Osteoblast (primary cell): ENCODE results near the gene CHTOP. TPM values are rescaled to one million over a fixed set of nuclear protein-coding genes. Genes with fewer than 3 reads are reported as not detected.

Experiments
- DNase-seq: peaks from one replicate; pipeline ENCODE4 v3.0.0; 2011; ENCODE audit warnings: low spot score, mixed read lengths; ENCODE audit not compliant: insufficient read length; ENCODE audit errors: missing footprints
- H2AFZ ChIP-seq: 2 replicates; pipeline ENCODE4 v1.6.0; 2011; ENCODE audit warnings: mild to moderate bottlenecking, low read length
- H3K27ac ChIP-seq: 2 replicates; pipeline ENCODE4 v1.5.1; 2011; ENCODE audit warnings: mild to moderate bottlenecking, low read depth, low read length, moderate library complexity
- H3K27me3 ChIP-seq: 2 replicates; pipeline ENCODE4 v1.6.0; 2012; ENCODE audit warnings: mild to moderate bottlenecking, control low read depth, inconsistent platforms, low read length, moderate library complexity; ENCODE audit not compliant: insufficient read depth
- H3K36me3 ChIP-seq: 2 replicates; pipeline ENCODE4 v1.5.1; 2011; ENCODE audit warnings: mild to moderate bottlenecking, low read length, control low read depth, moderate library complexity; ENCODE audit not compliant: insufficient read depth
- H3K4me1 ChIP-seq: 2 replicates; pipeline ENCODE4 v1.5.1; 2011; ENCODE audit warnings: mild to moderate bottlenecking, low read length, control low read depth, moderate library complexity; ENCODE audit not compliant: insufficient read depth
- H3K4me2 ChIP-seq: 2 replicates; pipeline ENCODE4 v1.6.0; 2011; ENCODE audit warnings: mild to moderate bottlenecking, low read length; ENCODE audit not compliant: insufficient read depth
- H3K4me3 ChIP-seq: fragments of 200-600 bp; sonication (generic); 3 replicates; pipeline ENCODE4 v1.5.1; 2012; ENCODE audit warnings: mild to moderate bottlenecking, low read length, inconsistent platforms; ENCODE audit not compliant: insufficient read depth
- H3K79me2 ChIP-seq: 2 replicates; pipeline ENCODE4 v1.6.0; 2012; ENCODE audit warnings: mild to moderate bottlenecking, low read length, control low read depth, inconsistent platforms; ENCODE audit not compliant: insufficient read depth
- H3K9me3 ChIP-seq: 2 replicates; pipeline ENCODE4 v1.5.1; 2011; ENCODE audit warnings: low read depth, low read length, control low read depth
- H4K20me1 ChIP-seq: 2 replicates; pipeline ENCODE4 v1.6.0; 2012; ENCODE audit warnings: mild to moderate bottlenecking, low read length, control low read depth; ENCODE audit not compliant: insufficient read depth
- total RNA-seq: library from RNA; depleted of rRNA; stranded (reverse); fragments of >200 nt; gene quantifications from 2 replicates; pipeline ENCODE4 v1.2.3, GENCODE V29; 2012
- TF ChIP-seq, protein P1 (sequence below): IDR thresholded peaks from 2 replicates; pipeline ENCODE4 v1.5.1; 2011; ENCODE audit warnings: mild to moderate bottlenecking, low read depth, low read length, moderate library complexity; ENCODE audit errors: extremely low read depth

Gene CHTOP
- total RNA-seq, 1 donor: 40.9 TPM

GRCh38 chr1:153588482-153588881, 45.4 kb upstream of the CHTOP start:
- no peaks in the 10 kb centered on the region for H4K20me1 ChIP-seq
- H3K4me1 ChIP-seq: peaks cover 9% of the 10 kb centered on the region
- no peak overlapping the region for H2AFZ ChIP-seq
- no peak for DNase-seq
- no peaks in the 10 kb centered on the region for H3K36me3 ChIP-seq
- no peak overlapping the region for H3K4me2 ChIP-seq
- H3K79me2 ChIP-seq: no peaks in the 10 kb centered on the region
- H3K4me3 ChIP-seq: no peak overlapping the region
- TF ChIP-seq, protein P1, sequence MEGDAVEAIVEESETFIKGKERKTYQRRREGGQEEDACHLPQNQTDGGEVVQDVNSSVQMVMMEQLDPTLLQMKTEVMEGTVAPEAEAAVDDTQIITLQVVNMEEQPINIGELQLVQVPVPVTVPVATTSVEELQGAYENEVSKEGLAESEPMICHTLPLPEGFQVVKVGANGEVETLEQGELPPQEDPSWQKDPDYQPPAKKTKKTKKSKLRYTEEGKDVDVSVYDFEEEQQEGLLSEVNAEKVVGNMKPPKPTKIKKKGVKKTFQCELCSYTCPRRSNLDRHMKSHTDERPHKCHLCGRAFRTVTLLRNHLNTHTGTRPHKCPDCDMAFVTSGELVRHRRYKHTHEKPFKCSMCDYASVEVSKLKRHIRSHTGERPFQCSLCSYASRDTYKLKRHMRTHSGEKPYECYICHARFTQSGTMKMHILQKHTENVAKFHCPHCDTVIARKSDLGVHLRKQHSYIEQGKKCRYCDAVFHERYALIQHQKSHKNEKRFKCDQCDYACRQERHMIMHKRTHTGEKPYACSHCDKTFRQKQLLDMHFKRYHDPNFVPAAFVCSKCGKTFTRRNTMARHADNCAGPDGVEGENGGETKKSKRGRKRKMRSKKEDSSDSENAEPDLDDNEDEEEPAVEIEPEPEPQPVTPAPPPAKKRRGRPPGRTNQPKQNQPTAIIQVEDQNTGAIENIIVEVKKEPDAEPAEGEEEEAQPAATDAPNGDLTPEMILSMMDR: no peak
- H3K9me3 ChIP-seq: no peaks in the 10 kb centered on the region
- H3K27ac ChIP-seq: no peak overlapping the region
- H3K27me3 ChIP-seq: no peaks in the 10 kb centered on the region

DNA sequence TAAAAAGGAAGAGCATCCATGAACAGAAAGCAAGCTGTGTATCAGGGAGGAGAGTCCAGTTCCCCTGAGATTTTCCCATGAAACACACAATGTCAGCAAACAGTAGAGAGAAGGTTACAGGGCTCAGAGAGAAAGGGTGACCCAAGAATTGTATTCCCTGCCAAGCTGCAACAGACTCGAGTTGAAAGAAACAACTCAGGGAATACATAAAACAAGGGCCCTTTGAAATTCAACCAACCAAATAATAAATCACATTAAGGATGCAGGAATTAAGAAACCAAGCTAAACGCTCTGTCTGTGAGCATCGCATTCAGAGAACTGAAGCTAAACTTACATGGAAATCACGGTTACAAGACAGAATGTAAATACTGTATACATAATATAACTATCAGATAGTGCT, 41.1 kb upstream of the CHTOP start:
- DNase-seq: peak; percentile 56
- Histone ChIP-seq H3K27me3 (no peaks in the 10 kb centered on the region), H3K79me2 (no peaks in the 10 kb centered on the region), H4K20me1 (no peaks in the 10 kb centered on the region), H3K4me3 (no peak overlapping the region), H3K27ac (no peak overlapping the region), H3K4me2 (no peak overlapping the region), H3K36me3 (no peaks in the 10 kb centered on the region), H2AFZ (peak overlapping the region; percentile 27), H3K9me3 (no peaks in the 10 kb centered on the region), H3K4me1 (peaks cover 5% of the 10 kb centered on the region)
- TF ChIP-seq, protein P1: no peak

DNA sequence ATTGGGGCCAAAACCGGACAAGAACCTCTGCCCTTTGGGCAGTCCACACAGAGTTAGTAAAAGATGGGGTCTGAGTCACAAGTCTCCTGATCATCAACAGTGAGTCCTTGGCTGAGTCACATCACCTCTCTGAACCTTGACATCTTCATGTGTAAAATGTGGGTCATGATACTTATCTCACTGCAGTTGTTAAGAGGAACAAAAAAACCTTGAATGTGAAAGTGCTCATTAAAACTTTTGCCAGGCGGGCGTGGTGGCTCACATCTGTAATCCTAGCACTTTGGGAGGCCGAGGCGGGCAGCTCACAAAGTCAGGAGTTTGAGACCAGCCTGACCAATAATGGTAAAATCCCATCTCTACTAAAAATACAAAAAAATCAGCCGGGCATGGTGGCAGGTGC, 36.7 kb upstream of the CHTOP start:
- Histone ChIP-seq H2AFZ (no peak overlapping the region), H3K4me1 (peaks cover 20% of the 10 kb centered on the region), H3K4me3 (no peak overlapping the region), H3K27me3 (no peaks in the 10 kb centered on the region), H3K79me2 (no peaks in the 10 kb centered on the region), H4K20me1 (no peaks in the 10 kb centered on the region), H3K36me3 (peaks cover 4% of the 10 kb centered on the region), H3K4me2 (no peak overlapping the region), H3K9me3 (no peaks in the 10 kb centered on the region), H3K27ac (peak overlapping the region; percentile 51)
- peak; percentile 88 for DNase-seq
- TF ChIP-seq, protein P1: no peak

DNA sequence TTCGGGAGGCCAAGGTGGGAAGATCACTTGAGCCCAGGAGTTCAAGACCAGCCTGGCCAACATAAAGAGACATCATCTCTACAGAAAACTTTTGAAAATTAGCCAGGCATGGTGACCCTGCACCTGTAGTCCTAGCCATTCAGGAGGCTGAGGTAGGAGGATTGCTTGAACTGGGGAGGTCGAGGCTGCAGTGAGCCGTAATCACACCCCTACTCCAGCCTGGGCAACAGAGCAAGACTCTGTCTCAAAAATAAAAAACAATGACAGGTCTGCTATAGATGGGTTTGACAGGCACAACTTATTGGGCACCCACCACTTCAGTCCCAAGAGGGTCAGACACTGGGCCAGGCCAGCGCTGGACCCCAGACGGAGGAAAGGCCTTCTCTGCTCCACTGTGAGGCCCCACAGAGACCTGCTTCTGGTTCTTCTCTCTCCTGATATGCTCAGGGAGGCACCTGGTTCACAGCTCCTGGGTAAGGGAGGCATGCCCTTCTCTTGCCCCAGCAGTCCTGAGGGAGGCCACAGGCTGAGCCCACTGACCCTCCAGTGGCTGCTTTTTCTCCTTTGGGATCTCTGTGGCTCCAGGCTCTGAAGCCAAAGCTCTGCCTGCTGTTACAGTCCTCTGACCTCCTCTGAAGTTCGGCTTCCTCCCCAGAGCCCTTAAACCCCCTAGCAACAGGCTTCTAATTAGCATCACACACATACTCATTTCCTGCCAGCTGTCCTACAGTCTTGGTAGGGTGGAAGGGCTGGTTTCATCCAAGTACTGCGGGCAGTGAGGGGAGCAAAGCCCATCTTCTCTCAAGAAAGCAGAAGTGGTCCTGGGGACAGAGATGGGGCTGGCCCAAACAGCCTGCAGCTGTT, 35.3 kb upstream of the CHTOP start:
- Histone ChIP-seq H3K4me1 (peaks cover 20% of the 10 kb centered on the region), H3K9me3 (no peaks in the 10 kb centered on the region), H3K27me3 (no peaks in the 10 kb centered on the region), H3K4me2 (no peak overlapping the region), H3K4me3 (no peak overlapping the region), H3K79me2 (no peaks in the 10 kb centered on the region), H2AFZ (peak overlapping the region; percentile 4), H3K36me3 (peaks cover 6% of the 10 kb centered on the region), H3K27ac (peak overlapping the region; percentile 72), H4K20me1 (no peaks in the 10 kb centered on the region)
- TF ChIP-seq, protein P1: no peak
- DNase-seq: peak; percentile 91
